ENCODE data around the gene RND1. TPM values are rescaled to one million over a fixed set of nuclear protein-coding genes. Genes with fewer than 3 reads are reported as not detected.
"Not testable (repeated sequence)": the region's sequence is repeated elsewhere in the genome, so short reads cannot be mapped to it uniquely, and the experiment has no call there.

The RND1 gene
- total RNA-seq, 4 donors from 2014 or later: 0.68 to 3.0 (median 1.6) TPM

- Histone ChIP-seq H3K27me3 (no peaks in the 10 kb centered on the region), H3K27ac (no peak overlapping the region), H3K4me3 (replicated peaks in 1 of 3) (no peak overlapping the region), H3K4me1 (peaks cover 14 to 16% of the 10 kb centered on the region in 2 donors), H3K9me3 (no peaks in the 10 kb centered on the region), H3K36me3 (no peaks in the 10 kb centered on the region)
- no peak for DNase-seq
- 92 to 94% methylated on average over 4 of the region's 4 CpGs for WGBS, 2 donors
- intact Hi-C loops (cut with DNase I): loop anchor here (2.0 kb wide), 1 partner anchor 36 kb away; no protein-coding TSS in a partner anchor
- TF ChIP-seq, protein P1, sequence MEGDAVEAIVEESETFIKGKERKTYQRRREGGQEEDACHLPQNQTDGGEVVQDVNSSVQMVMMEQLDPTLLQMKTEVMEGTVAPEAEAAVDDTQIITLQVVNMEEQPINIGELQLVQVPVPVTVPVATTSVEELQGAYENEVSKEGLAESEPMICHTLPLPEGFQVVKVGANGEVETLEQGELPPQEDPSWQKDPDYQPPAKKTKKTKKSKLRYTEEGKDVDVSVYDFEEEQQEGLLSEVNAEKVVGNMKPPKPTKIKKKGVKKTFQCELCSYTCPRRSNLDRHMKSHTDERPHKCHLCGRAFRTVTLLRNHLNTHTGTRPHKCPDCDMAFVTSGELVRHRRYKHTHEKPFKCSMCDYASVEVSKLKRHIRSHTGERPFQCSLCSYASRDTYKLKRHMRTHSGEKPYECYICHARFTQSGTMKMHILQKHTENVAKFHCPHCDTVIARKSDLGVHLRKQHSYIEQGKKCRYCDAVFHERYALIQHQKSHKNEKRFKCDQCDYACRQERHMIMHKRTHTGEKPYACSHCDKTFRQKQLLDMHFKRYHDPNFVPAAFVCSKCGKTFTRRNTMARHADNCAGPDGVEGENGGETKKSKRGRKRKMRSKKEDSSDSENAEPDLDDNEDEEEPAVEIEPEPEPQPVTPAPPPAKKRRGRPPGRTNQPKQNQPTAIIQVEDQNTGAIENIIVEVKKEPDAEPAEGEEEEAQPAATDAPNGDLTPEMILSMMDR (IDR thresholded peaks at IDR 0.05): no peak
- TF ChIP-seq POLR2A (IDR thresholded peaks at IDR 0.05): no peak
Measured at GRCh38 chr12:48854488-48854887, 11.2 kb downstream of the RND1 start.

- Histone ChIP-seq H3K27ac (peak overlapping the region in 2 of 3 donors; percentile 67 to 69), H3K36me3 (no peaks in the 10 kb centered on the region), H3K4me1 (peaks cover 14 to 16% of the 10 kb centered on the region in 2 donors), H3K27me3 (no peaks in the 10 kb centered on the region), H3K9me3 (no peaks in the 10 kb centered on the region), H3K4me3 (replicated peaks in 1 of 3) (peak overlapping the region in 1 of 3 donors; percentile 31)
- DNase-seq: peak; percentile 90 to 92
- intact Hi-C loops (cut with DNase I): no loop called here
- TF ChIP-seq, protein P1 (IDR thresholded peaks at IDR 0.05): peak; percentile 82 to 96 (median 92)
- no peak for TF ChIP-seq POLR2A (IDR thresholded peaks at IDR 0.05)
- WGBS, 2 donors: 1 to 2% methylated on average over 11 of the region's 11 CpGs
Measured at GRCh38 chr12:48852734-48853688, 12.7 kb downstream of the RND1 start.

DNA sequence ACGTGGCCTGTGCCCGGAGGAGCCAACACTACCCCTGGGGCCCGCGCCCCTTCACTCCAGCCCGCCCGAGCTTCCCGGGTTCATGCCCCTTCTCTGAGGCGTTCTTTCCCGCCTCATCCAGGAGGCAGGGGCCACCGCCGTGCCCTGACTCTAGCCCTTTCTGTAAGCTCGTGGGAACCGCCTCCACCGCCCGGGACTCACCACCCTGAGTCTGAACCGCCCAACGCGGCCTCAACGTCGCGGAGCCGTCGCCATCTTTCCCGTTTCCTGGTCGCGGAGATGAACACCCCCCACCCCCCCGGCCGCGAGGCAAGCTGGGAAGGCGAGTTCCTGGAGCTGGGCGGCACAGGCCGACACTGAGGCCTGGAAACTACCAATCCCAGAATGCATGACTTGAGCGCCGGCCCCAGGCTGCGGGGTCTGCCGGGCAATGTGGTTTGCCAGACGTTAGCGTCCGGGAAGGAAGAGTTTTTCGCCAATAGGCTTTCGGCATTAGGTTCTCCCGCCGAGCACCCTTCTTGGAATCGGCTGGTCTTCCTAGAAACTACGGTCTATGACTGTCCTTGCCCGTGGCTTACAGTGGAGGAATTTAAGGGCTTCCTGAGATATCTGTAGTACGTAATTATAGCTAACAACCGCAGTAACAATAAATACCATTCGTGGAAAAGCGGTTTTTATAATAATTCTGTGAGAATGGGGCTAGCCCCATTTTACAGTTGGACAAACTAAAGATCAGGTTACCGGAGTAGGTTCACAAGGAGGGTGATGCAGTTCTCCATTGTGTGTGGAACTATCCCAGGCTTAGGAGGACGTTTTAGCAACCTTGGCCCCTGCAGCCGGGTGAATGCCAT lies 13.6 kb downstream of the RND1 start, which contains the start of gene DDX23:
TSS of gene DDX23 (minus strand) at position 281 of the 851 bp plus-strand sequence. CDS start 6,381 bp downstream, outside the sequence.
- TF ChIP-seq, protein P1 (IDR thresholded peaks at IDR 0.05): peak in 1 of 6 experiments; percentile 8
- TF ChIP-seq POLR2A (IDR thresholded peaks at IDR 0.05): peak in 1 of 2 donors; percentile 75
- Histone ChIP-seq H3K4me3 (replicated peaks in 1 of 3) (peak within 1 kb of the TSS; percentile 56 to 97 (median 91)), H3K4me1 (peaks cover 14 to 16% of the 10 kb centered on the region in 2 donors), H3K27ac (peak within 1 kb of the TSS; percentile 62 to 85 (median 69)), H3K36me3 (no peaks in the 10 kb centered on the region), H3K27me3 (no peaks in the 10 kb centered on the region), H3K9me3 (no peaks in the 10 kb centered on the region)
- DNase-seq: peak; percentile 95
- WGBS, 2 donors: 0 to 1% methylated on average over 31 to 53 of the region's 53 CpGs
- intact Hi-C loops (cut with DNase I): no loop called here

- H3K9me3 ChIP-seq; DNase-seq; H3K27me3 ChIP-seq; intact Hi-C loops (cut with DNase I); H3K4me1 ChIP-seq; H3K4me3 ChIP-seq (replicated peaks in 1 of 3); H3K27ac ChIP-seq: not testable (repeated sequence)
- H3K36me3 ChIP-seq: peaks cover 61 to 66% of the 10 kb centered on the region in 2 donors
- no CpG with 5 or more reads among the region's 29 CpGs for WGBS, 2 donors
Measured at GRCh38 chr12:48842021-48842420, 23.6 kb downstream of the RND1 start.

DNA sequence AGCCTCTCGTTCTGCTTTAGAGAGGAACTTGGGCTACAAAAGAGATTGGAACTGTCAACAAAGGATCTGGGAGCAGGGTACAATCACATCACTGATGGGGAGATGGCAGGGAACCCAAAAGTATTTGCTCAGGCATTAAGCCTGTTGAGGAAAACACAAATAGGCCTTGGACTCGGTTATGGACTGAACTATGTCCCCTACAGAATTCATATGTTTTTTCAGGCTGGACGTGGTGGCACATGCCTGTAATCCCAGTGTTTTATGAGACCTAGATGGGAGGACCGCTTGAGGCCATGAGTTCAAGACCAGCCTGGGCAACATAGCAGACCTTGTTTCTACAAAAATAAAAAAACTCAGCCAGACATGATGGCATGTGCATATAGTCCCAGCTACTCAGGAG lies 27.6 kb downstream of the RND1 start:
- Histone ChIP-seq H3K36me3 (peaks cover 73 to 81% of the 10 kb centered on the region in 2 donors), H3K27ac (no peak overlapping the region), H3K9me3 (no peaks in the 10 kb centered on the region), H3K4me1 (no peaks in the 10 kb centered on the region), H3K27me3 (no peaks in the 10 kb centered on the region), H3K4me3 (replicated peaks in 1 of 3) (no peak overlapping the region)
- TF ChIP-seq, protein P1 (IDR thresholded peaks at IDR 0.05): no peak
- no peak for TF ChIP-seq POLR2A (IDR thresholded peaks at IDR 0.05)
- intact Hi-C loops (cut with DNase I): no loop called here
- no peak for DNase-seq
- WGBS, 2 donors: 94 to 98% methylated on average over 4 of the region's 4 CpGs

Data from thyroid gland (tissue), 4 donors.